Measurements from ENCODE around the gene KLHL25. TPM values are rescaled to one million over a fixed set of nuclear protein-coding genes. Genes with fewer than 3 reads are reported as not detected.

The KLHL25 gene
- total and polyA plus RNA-seq, 2 of the 8 experiments (the other 6 are each of a cell fraction or from before 2014, with no cell fraction given) = 16.5 to 22.0 TPM

DNA sequence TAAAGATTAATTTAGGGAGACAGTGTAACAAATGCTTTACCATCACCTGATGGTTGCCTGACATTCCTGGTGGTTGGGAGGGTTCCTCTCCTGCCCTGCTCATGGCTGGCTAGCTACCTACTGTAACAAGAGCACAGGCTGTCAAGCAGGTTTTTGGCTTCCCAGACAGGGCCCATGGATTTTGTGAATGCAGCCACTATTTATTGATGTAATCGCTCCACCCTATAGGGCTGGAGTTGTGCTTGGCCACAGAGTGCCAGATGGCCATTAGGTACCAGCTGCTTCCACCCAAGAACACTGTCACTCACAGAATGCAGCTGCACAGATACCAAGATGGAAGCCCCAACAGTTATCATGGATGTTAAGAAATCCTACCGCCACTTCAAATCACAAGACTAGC is 31.0 kb upstream of the KLHL25 start:
- POLR2A ChIA-PET (ENCODE audit: partially characterized antibody) = no interaction called here
- no peaks in the 10 kb centered on the region for H3K23me2 ChIP-seq (ENCODE audit: low read depth, low read length)
- no peak overlapping the region for H4K91ac ChIP-seq (replicated peaks; ENCODE audit: insufficient read length, low read length)
- no peaks in the 10 kb centered on the region for H3K36me3 ChIP-seq (ENCODE audit: control insufficient read depth in 2 of 4, insufficient read depth in 4 of 4, low read length in 3 of 4)
- H2AK5ac ChIP-seq (ENCODE audit: low read depth, low read length) = no peak overlapping the region
- H4K5ac ChIP-seq (ENCODE audit: insufficient read length, low read depth, low read length) = no peak overlapping the region
- no peak overlapping the region for H3K4ac ChIP-seq (replicated peaks; ENCODE audit: insufficient read length, low read depth, low read length)
- H3K27ac ChIP-seq (ENCODE audit: low read depth, low read length) = no peak overlapping the region
- H3K9me3 ChIP-seq (ENCODE audit: insufficient read depth in 2 of 2, low read depth in 1 of 2, low read length in 1 of 2) = no peaks in the 10 kb centered on the region
- no peak overlapping the region for H2BK120ac ChIP-seq (replicated peaks; ENCODE audit: low read depth, low read length)
- no peak for FAIRE-seq
- H2AFZ ChIP-seq (ENCODE audit: low read length) = no peak overlapping the region
- H3K4me1 ChIP-seq (replicated peaks in 1 of 4; ENCODE audit: control insufficient read depth in 3 of 4, insufficient read depth in 4 of 4, low read length in 3 of 4) = no peaks in the 10 kb centered on the region
- no peak overlapping the region for H3K14ac ChIP-seq (ENCODE audit: insufficient read length)
- no peak overlapping the region for H2BK5ac ChIP-seq (ENCODE audit: low read depth, low read length)
- H2BK15ac ChIP-seq (ENCODE audit: low read length) = no peak overlapping the region
- no peak for DNase-seq (ENCODE audit: low read depth in 1 of 2, low spot score in 2 of 2)
- H3K4me2 ChIP-seq (ENCODE audit: insufficient read depth in 1 of 2, low read depth in 2 of 2, low read length in 2 of 2) = no peak overlapping the region
- no peak overlapping the region for H3K23ac ChIP-seq (ENCODE audit: insufficient read length)
- no peaks in the 10 kb centered on the region for H4K20me1 ChIP-seq (replicated peaks in 1 of 2; ENCODE audit: control insufficient read depth in 1 of 2, insufficient read depth in 2 of 2, low read length in 2 of 2)
- no peak overlapping the region for H4K8ac ChIP-seq (ENCODE audit: extremely low read depth, insufficient read depth, low read length)
- no peak overlapping the region for H3K18ac ChIP-seq (ENCODE audit: extremely low read depth, low read length)
- H3K79me1 ChIP-seq (ENCODE audit: low read depth, low read length) = no peaks in the 10 kb centered on the region
- CTCF ChIA-PET (ENCODE audit: partially characterized antibody) = interaction anchor here (0.6 to 1.7 kb wide), 7 partner anchors 8 to 950 kb away, joined by 3 to 7 read pairs (median 3); no protein-coding TSS in a partner anchor
- 46% methylated on average over 2 of the region's 2 CpGs; no CpG with 5 or more reads in 1 of the 2 experiments for WGBS, 2 experiments (ENCODE audit: extremely low coverage in 1 of 2, insufficient coverage in 1 of 2, insufficient read length in 1 of 2, insufficient replicate concordance in 2 of 2, low coverage in 1 of 2, low lambda C conversion rate in 2 of 2, missing lambda C conversion rate in 1 of 2)
- H2BK20ac ChIP-seq (ENCODE audit: low read length) = no peak overlapping the region
- no peaks in the 10 kb centered on the region for H3K79me2 ChIP-seq (ENCODE audit: control insufficient read depth in 1 of 2, insufficient read depth in 2 of 2, low read length in 2 of 2)
- no peak overlapping the region for H3K4me3 ChIP-seq (ENCODE audit: extremely low read depth in 1 of 4, insufficient read depth in 2 of 4, low read depth in 3 of 4, low read length in 4 of 4)
- TF ChIP-seq, protein P1, sequence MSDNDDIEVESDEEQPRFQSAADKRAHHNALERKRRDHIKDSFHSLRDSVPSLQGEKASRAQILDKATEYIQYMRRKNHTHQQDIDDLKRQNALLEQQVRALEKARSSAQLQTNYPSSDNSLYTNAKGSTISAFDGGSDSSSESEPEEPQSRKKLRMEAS (IDR thresholded peaks at IDR 0.05) = no peak
- TF ChIP-seq TAF7 (optimal IDR thresholded peaks at IDR 0.05; ENCODE audit: borderline replicate concordance, low read depth, low read length) = no peak
- no peak overlapping the region for H2BK12ac ChIP-seq (ENCODE audit: low read depth, low read length)
- H3K9ac ChIP-seq (replicated peaks in 1 of 4; ENCODE audit: extremely low read depth in 1 of 4, low read depth in 3 of 4, low read length in 3 of 4) = no peak overlapping the region
- no peak overlapping the region for H3K56ac ChIP-seq (replicated peaks; ENCODE audit: insufficient read length, low read depth, low read length)
- no peaks in the 10 kb centered on the region for H3K27me3 ChIP-seq (replicated peaks in 1 of 4; ENCODE audit: control insufficient read depth in 3 of 4, extremely low read depth in 1 of 4, insufficient read depth in 3 of 4, low read length in 3 of 4)
